Retinal pigment epithelial cell (primary cell): ENCODE data around the gene EFCAB8.

Experiments
- DNase-seq: peaks from one replicate; pipeline ENCODE4 v3.0.0-alpha.2; 2010; ENCODE audit warnings: low read depth
- H3K4me3 ChIP-seq: 2 replicates; pipeline ENCODE4 v1.5.1; 2011; ENCODE audit warnings: mild to moderate bottlenecking, low read length, control low read depth, moderate library complexity
- CTCF ChIP-seq: conservative IDR thresholded peaks from 2 replicates; pipeline ENCODE4 v1.5.1; 2011; ENCODE audit warnings: low read depth, low read length, control low read depth, inconsistent platforms

Gene EFCAB8

GRCh38 chr20:33010133-33010504 is 151.4 kb downstream of the EFCAB8 start:
- no peak for TF ChIP-seq CTCF
- no peak for DNase-seq
- H3K4me3 ChIP-seq = no peak overlapping the region

- no peak for TF ChIP-seq CTCF
These were observed 152.1 kb downstream of the EFCAB8 start for GRCh38 chr20:33010674-33011449.

More at GRCh38 chr20:33010674-33011449, 152.1 kb downstream of the EFCAB8 start:
- DNase-seq = no peak
- H3K4me3 ChIP-seq = no peak overlapping the region
